T-helper 2 cell treated with Interferon-gamma antibody and Interleukin-4, amounts not matched to agents 5 μg/mL and 100 μg/mL, for 36 hours (primary cell): ENCODE data around the gene SLC5A3.
A peak's percentile ranks its signal among the peaks of the same experiment; 100 is the strongest.

ENCODE experiments used
- DNase-seq: peaks from one replicate; pipeline ENCODE4 v3.0.0; 2021; ENCODE audit warnings: low spot score
- H3K27ac Mint-ChIP-seq: one replicate; pipeline ENCODE4 v1.8.0; 2021; ENCODE audit warnings: mild to moderate bottlenecking, mixed read lengths
- H3K27me3 Mint-ChIP-seq: one replicate; pipeline ENCODE4 v1.8.0; 2021; ENCODE audit warnings: low read depth, mixed read lengths
- H3K36me3 Mint-ChIP-seq: one replicate; pipeline ENCODE4 v1.8.0; 2021; ENCODE audit warnings: low read depth, mixed read lengths
- H3K4me1 Mint-ChIP-seq: one replicate; pipeline ENCODE4 v1.8.0; 2021; ENCODE audit warnings: low read depth, mixed read lengths
- H3K4me3 Mint-ChIP-seq: one replicate; pipeline ENCODE4 v1.8.0; 2022; ENCODE audit warnings: mild to moderate bottlenecking, moderate library complexity, mixed read lengths
- H3K9me3 Mint-ChIP-seq: one replicate; pipeline ENCODE4 v1.8.0; 2021; ENCODE audit warnings: mixed read lengths

The SLC5A3 gene

GRCh38 chr21:34073032-34073748 is at the start of gene SLC5A3, which contains the start of gene MRPS6:
Gene SLC5A3 (plus strand): TSS chr21:34073578. CDS start chr21:34095199, 21,621 bp downstream.
Gene MRPS6 (plus strand): TSS chr21:34073578. CDS start chr21:34073701, 123 bp downstream.
- Mint-ChIP-seq H3K4me1 (peaks cover 40% of the 10 kb centered on the region), H3K9me3 (no peaks in the 10 kb centered on the region), H3K27ac (peak within 1 kb of the TSS; percentile 80), H3K27me3 (no peaks in the 10 kb centered on the region), H3K4me3 (peak within 1 kb of the TSS; percentile 93), H3K36me3 (peaks cover 38% of the 10 kb centered on the region)
- DNase-seq: peak; percentile 80

GRCh38 chr21:34023691-34024373 is 49.5 kb upstream of the SLC5A3 start:
- no peak for DNase-seq
- H3K27me3 Mint-ChIP-seq: no peaks in the 10 kb centered on the region
- peaks cover 12% of the 10 kb centered on the region for H3K9me3 Mint-ChIP-seq
- H3K27ac Mint-ChIP-seq: no peak overlapping the region
- H3K36me3 Mint-ChIP-seq: peaks cover 7% of the 10 kb centered on the region
- H3K4me3 Mint-ChIP-seq: no peak overlapping the region
- peaks cover 22% of the 10 kb centered on the region for H3K4me1 Mint-ChIP-seq

- no peaks in the 10 kb centered on the region for H3K27me3 Mint-ChIP-seq
- no peak for DNase-seq
- peaks cover 12% of the 10 kb centered on the region for H3K9me3 Mint-ChIP-seq
- H3K36me3 Mint-ChIP-seq: peaks cover 7% of the 10 kb centered on the region
- peaks cover 20% of the 10 kb centered on the region for H3K4me1 Mint-ChIP-seq
- no peak overlapping the region for H3K27ac Mint-ChIP-seq
- H3K4me3 Mint-ChIP-seq: no peak overlapping the region
Observed at GRCh38 chr21:34024374-34024693, 49.0 kb upstream of the SLC5A3 start.

DNA sequence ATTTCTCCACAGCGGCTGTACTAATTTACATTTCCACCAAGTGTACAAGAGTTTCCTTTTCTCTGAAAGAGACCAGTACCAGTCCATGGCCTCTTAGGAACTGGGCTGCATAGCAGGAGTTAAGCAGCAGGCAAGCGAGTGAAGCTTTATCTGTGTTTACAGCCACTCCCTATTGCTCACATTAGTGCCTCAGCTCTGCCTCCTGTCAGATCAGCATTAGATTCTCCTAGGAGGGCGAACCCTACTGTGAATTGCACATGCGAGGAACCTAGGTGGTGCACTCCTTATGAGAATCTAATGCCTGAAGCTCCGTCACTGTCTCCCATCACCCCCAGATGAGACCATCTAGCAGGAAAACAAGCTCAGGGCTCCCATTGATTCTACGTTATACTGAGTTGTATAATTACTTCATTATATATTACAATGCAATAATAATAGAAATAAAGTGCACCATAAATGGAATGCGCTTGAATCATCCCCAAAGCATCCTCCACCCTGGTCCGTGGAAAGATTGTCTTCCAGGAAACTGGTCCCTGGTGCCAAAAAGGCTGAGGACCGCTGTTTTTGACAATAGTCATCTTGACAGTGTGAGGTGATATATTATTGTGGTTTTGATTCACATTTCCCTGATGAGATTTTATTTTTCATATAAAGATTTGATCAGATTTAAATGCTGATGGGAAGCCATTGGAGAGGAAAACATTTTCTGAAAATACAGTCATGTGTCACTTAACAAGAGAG is 45.5 kb upstream of the SLC5A3 start:
- DNase-seq: no peak
- H3K27ac Mint-ChIP-seq: no peak overlapping the region
- H3K9me3 Mint-ChIP-seq: peaks cover 5% of the 10 kb centered on the region
- H3K4me1 Mint-ChIP-seq: peaks cover 21% of the 10 kb centered on the region
- peaks cover 2% of the 10 kb centered on the region for H3K36me3 Mint-ChIP-seq
- no peaks in the 10 kb centered on the region for H3K27me3 Mint-ChIP-seq
- no peak overlapping the region for H3K4me3 Mint-ChIP-seq

- DNase-seq: peak; percentile 59
- Mint-ChIP-seq H3K4me3 (peak overlapping the region; percentile 60), H3K4me1 (peaks cover 23% of the 10 kb centered on the region), H3K36me3 (peaks cover 2% of the 10 kb centered on the region), H3K27ac (peak overlapping the region; percentile 81), H3K27me3 (no peaks in the 10 kb centered on the region), H3K9me3 (peaks cover 7% of the 10 kb centered on the region)
Observed at GRCh38 chr21:34029743-34030528, 43.4 kb upstream of the SLC5A3 start.

- H3K27me3 Mint-ChIP-seq: no peaks in the 10 kb centered on the region
- peaks cover 22% of the 10 kb centered on the region for H3K4me1 Mint-ChIP-seq
- H3K9me3 Mint-ChIP-seq: peaks cover 12% of the 10 kb centered on the region
- H3K36me3 Mint-ChIP-seq: peaks cover 4% of the 10 kb centered on the region
- peak overlapping the region; percentile 27 for H3K27ac Mint-ChIP-seq
- DNase-seq: no peak
- H3K4me3 Mint-ChIP-seq: no peak overlapping the region
Observed at GRCh38 chr21:34031835-34032370, 41.5 kb upstream of the SLC5A3 start.

- Mint-ChIP-seq H3K9me3 (peaks cover 12% of the 10 kb centered on the region), H3K36me3 (peaks cover 4% of the 10 kb centered on the region), H3K4me3 (no peak overlapping the region), H3K4me1 (peaks cover 19% of the 10 kb centered on the region), H3K27me3 (no peaks in the 10 kb centered on the region), H3K27ac (no peak overlapping the region)
- DNase-seq: no peak
Observed at GRCh38 chr21:34034369-34035014, 38.9 kb upstream of the SLC5A3 start.

- no peak for DNase-seq
- no peaks in the 10 kb centered on the region for H3K27me3 Mint-ChIP-seq
- H3K4me3 Mint-ChIP-seq: no peak overlapping the region
- peaks cover 12% of the 10 kb centered on the region for H3K9me3 Mint-ChIP-seq
- peaks cover 4% of the 10 kb centered on the region for H3K36me3 Mint-ChIP-seq
- H3K4me1 Mint-ChIP-seq: peaks cover 14% of the 10 kb centered on the region
- H3K27ac Mint-ChIP-seq: no peak overlapping the region
Observed at GRCh38 chr21:34035619-34036354, 37.6 kb upstream of the SLC5A3 start.

DNA sequence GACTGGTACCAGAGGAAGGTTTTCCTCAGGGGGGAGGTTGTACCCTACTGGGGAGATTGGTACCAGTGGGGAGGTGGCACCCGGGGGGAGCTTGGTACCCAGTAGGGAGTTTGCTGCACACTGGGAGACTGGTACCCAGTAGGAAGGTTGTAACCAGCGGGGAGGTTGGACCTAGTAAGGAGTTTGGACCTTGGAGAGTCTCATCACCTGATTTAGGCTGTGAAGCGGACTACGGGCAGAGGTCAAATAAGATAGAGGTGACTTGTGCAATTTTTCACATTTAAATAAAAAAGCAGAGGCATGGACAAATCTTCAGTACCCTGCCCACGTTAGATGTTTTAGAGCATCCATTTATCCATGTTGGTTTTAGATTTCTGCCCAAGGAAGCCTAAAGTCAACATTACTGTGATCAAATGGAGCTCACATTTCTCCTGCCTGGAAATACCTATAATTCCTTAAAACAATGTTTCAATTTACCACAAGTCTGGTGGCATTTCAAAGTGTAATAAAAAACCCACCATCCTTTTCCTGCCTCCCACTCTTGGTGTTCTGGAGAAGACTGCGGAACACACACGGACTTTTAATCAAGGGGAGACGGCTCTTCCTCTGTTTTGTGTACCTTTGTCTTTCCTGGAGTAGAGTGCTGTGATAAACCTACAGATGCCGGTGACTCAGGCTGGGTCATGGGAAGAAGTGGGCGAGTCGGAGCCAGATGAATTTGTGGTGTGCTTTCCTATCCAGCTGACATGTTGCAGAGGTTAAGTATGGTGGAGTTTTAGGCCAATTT is 36.2 kb upstream of the SLC5A3 start:
- H3K27ac Mint-ChIP-seq: no peak overlapping the region
- DNase-seq: no peak

GRCh38 chr21:34039678-34040382 is 33.5 kb upstream of the SLC5A3 start:
- Mint-ChIP-seq H3K27ac (no peak overlapping the region), H3K36me3 (peaks cover 2% of the 10 kb centered on the region), H3K4me1 (no peaks in the 10 kb centered on the region), H3K4me3 (no peak overlapping the region), H3K27me3 (no peaks in the 10 kb centered on the region), H3K9me3 (peaks cover 5% of the 10 kb centered on the region)
- no peak for DNase-seq

More for the DNA sequence above, 36.2 kb upstream of the SLC5A3 start:
- H3K4me1 Mint-ChIP-seq: peaks cover 6% of the 10 kb centered on the region
- peaks cover 2% of the 10 kb centered on the region for H3K36me3 Mint-ChIP-seq
- H3K9me3 Mint-ChIP-seq: peaks cover 8% of the 10 kb centered on the region
- no peaks in the 10 kb centered on the region for H3K27me3 Mint-ChIP-seq
- no peak overlapping the region for H3K4me3 Mint-ChIP-seq

GRCh38 chr21:34042735-34043134 is 30.6 kb upstream of the SLC5A3 start:
- Mint-ChIP-seq H3K36me3 (no peaks in the 10 kb centered on the region), H3K4me3 (no peak overlapping the region), H3K27ac (no peak overlapping the region), H3K9me3 (no peaks in the 10 kb centered on the region), H3K27me3 (no peaks in the 10 kb centered on the region), H3K4me1 (peaks cover 6% of the 10 kb centered on the region)
- no peak for DNase-seq
